GM12873 (cell line): ENCODE measurements around the gene C6orf52.

Experiments used
- CTCF ChIP-seq: IDR thresholded peaks from 2 replicates; pipeline ENCODE4 v1.5.1; 2012; ENCODE audit warnings: low read depth, mild to moderate bottlenecking, moderate library complexity, low read length, control low read depth; ENCODE audit not compliant: insufficient read depth; ENCODE audit errors: missing control alignments

The C6orf52 gene

GRCh38 chr6:10730254-10730653 lies 35.8 kb upstream of the C6orf52 start:
- TF ChIP-seq CTCF = no peak

- no peak for TF ChIP-seq CTCF
These were observed 31.3 kb upstream of the C6orf52 start for GRCh38 chr6:10725716-10726115.

- no peak for TF ChIP-seq CTCF
These were observed 30.6 kb upstream of the C6orf52 start for GRCh38 chr6:10725044-10725443.

- no peak for TF ChIP-seq CTCF
These were observed 29.1 kb upstream of the C6orf52 start for GRCh38 chr6:10723567-10723881.

- TF ChIP-seq CTCF = no peak
These were observed 28.6 kb upstream of the C6orf52 start, which contains the start of gene TMEM14C for GRCh38 chr6:10722820-10723566. Gene TMEM14C (plus strand): TSS chr6:10723070. CDS start chr6:10724614, 1,544 bp downstream.

- TF ChIP-seq CTCF = no peak
These were observed 28.1 kb upstream of the C6orf52 start for GRCh38 chr6:10722570-10722819.

- TF ChIP-seq CTCF = no peak
These were observed 27.6 kb upstream of the C6orf52 start for GRCh38 chr6:10721850-10722569.
